H1 (cell line): ENCODE data around the gene TCEAL4. TPM values are rescaled to one million over a fixed set of nuclear protein-coding genes. Genes with fewer than 3 reads are reported as not detected.

Experiments used
- ASH2L ChIP-seq: fragments of 200-600, 300-600 bp; sonication (generic); IDR thresholded peaks from one replicate; pipeline ENCODE4 v1.7.1; 2017; ENCODE audit warnings: low read length
- CBX8 ChIP-seq: fragments of 300-800, 300-1000 bp; sonication (generic); IDR thresholded peaks from 2 replicates; pipeline ENCODE4 v1.7.1; 2016; ENCODE audit warnings: low read depth, low read length, borderline replicate concordance
- polyA plus RNA-seq, 7 experiments: library from polyadenylated mRNA; depleted of rRNA in 3 of 7; stranded (reverse) in 5 of 7; unstranded in 2 of 7; fragments of >200 nt in 5 of 7; fragments of 200-250 nt in 2 of 7; gene quantifications; 1 replicate in 5 of 7; 2 replicates in 1 of 7; 4 replicates in 1 of 7; pipeline versions ENCODE4 v1.2.1 to v1.2.3, GENCODE V29; 2011 to 2013; ENCODE audit warnings: missing spikeins in 2 of 7, mixed read lengths in 2 of 7
- total RNA-seq: library from RNA; stranded (reverse); fragmentation: NEBNext Ultra II Directional; extraction: Animal tissue kit (Norgen Biotek cat#: 25700); gene quantifications from 2 replicates; pipeline ENCODE4 v1.2.1, GENCODE V29; 2021
- TF ChIP-seq, protein P1 (sequence below): fragments of 300-600 bp; sonication (generic); IDR thresholded peaks from 2 replicates; pipeline ENCODE4 v1.7.1; 2012; ENCODE audit warnings: low read length, moderate library complexity, mild to moderate bottlenecking, inconsistent platforms; ENCODE audit not compliant: insufficient replicate concordance

Gene TCEAL4
- total and polyA plus RNA-seq, 2 of the 8 experiments (the other 6 are each of a cell fraction or from before 2014, with no cell fraction given): 10.1 to 53.0 TPM

DNA sequence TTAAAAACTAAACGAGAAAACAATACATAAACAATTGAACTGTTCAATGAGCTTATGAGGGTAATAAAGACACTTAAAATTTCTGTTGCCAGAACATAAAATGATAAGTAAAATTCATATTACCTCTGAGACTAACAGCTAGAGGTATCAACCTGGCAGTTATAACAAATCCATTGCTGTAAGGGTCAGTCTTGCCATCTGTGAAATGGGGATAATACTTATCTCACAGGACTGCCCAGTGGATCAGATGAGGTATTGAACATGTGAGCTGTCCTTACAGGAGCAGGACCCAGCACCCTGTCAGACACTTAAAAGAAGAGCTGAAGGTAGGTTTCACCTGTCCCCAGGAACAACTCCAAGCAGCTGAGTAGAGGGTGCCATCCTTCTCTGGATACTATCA, 25.0 kb downstream of the TCEAL4 start (continued):
- TF ChIP-seq, protein P1, sequence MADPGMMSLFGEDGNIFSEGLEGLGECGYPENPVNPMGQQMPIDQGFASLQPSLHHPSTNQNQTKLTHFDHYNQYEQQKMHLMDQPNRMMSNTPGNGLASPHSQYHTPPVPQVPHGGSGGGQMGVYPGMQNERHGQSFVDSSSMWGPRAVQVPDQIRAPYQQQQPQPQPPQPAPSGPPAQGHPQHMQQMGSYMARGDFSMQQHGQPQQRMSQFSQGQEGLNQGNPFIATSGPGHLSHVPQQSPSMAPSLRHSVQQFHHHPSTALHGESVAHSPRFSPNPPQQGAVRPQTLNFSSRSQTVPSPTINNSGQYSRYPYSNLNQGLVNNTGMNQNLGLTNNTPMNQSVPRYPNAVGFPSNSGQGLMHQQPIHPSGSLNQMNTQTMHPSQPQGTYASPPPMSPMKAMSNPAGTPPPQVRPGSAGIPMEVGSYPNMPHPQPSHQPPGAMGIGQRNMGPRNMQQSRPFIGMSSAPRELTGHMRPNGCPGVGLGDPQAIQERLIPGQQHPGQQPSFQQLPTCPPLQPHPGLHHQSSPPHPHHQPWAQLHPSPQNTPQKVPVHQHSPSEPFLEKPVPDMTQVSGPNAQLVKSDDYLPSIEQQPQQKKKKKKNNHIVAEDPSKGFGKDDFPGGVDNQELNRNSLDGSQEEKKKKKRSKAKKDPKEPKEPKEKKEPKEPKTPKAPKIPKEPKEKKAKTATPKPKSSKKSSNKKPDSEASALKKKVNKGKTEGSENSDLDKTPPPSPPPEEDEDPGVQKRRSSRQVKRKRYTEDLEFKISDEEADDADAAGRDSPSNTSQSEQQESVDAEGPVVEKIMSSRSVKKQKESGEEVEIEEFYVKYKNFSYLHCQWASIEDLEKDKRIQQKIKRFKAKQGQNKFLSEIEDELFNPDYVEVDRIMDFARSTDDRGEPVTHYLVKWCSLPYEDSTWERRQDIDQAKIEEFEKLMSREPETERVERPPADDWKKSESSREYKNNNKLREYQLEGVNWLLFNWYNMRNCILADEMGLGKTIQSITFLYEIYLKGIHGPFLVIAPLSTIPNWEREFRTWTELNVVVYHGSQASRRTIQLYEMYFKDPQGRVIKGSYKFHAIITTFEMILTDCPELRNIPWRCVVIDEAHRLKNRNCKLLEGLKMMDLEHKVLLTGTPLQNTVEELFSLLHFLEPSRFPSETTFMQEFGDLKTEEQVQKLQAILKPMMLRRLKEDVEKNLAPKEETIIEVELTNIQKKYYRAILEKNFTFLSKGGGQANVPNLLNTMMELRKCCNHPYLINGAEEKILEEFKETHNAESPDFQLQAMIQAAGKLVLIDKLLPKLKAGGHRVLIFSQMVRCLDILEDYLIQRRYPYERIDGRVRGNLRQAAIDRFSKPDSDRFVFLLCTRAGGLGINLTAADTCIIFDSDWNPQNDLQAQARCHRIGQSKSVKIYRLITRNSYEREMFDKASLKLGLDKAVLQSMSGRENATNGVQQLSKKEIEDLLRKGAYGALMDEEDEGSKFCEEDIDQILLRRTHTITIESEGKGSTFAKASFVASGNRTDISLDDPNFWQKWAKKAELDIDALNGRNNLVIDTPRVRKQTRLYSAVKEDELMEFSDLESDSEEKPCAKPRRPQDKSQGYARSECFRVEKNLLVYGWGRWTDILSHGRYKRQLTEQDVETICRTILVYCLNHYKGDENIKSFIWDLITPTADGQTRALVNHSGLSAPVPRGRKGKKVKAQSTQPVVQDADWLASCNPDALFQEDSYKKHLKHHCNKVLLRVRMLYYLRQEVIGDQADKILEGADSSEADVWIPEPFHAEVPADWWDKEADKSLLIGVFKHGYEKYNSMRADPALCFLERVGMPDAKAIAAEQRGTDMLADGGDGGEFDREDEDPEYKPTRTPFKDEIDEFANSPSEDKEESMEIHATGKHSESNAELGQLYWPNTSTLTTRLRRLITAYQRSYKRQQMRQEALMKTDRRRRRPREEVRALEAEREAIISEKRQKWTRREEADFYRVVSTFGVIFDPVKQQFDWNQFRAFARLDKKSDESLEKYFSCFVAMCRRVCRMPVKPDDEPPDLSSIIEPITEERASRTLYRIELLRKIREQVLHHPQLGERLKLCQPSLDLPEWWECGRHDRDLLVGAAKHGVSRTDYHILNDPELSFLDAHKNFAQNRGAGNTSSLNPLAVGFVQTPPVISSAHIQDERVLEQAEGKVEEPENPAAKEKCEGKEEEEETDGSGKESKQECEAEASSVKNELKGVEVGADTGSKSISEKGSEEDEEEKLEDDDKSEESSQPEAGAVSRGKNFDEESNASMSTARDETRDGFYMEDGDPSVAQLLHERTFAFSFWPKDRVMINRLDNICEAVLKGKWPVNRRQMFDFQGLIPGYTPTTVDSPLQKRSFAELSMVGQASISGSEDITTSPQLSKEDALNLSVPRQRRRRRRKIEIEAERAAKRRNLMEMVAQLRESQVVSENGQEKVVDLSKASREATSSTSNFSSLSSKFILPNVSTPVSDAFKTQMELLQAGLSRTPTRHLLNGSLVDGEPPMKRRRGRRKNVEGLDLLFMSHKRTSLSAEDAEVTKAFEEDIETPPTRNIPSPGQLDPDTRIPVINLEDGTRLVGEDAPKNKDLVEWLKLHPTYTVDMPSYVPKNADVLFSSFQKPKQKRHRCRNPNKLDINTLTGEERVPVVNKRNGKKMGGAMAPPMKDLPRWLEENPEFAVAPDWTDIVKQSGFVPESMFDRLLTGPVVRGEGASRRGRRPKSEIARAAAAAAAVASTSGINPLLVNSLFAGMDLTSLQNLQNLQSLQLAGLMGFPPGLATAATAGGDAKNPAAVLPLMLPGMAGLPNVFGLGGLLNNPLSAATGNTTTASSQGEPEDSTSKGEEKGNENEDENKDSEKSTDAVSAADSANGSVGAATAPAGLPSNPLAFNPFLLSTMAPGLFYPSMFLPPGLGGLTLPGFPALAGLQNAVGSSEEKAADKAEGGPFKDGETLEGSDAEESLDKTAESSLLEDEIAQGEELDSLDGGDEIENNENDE: no peak
- TF ChIP-seq ASH2L (no peak), CBX8 (no peak)
